Suprapubic skin (tissue), 4 donors: ENCODE results near the gene TRIM31. TPM values are rescaled to one million over a fixed set of nuclear protein-coding genes. Genes with fewer than 3 reads are reported as not detected.

ENCODE experiments used
- DNase-seq, 2 donors: peaks; one replicate each; pipeline ENCODE4 v3.0.0-alpha.2; 2019; ENCODE audit warnings: low spot score in 2 of 2
- H3K27ac ChIP-seq: fragments of 200-600 bp; sonication (generic); one replicate; pipeline ENCODE4 v1.5.1; 2019
- H3K27me3 ChIP-seq: fragments of 200-600 bp; sonication (generic); one replicate; pipeline ENCODE4 v1.5.1; 2019
- H3K36me3 ChIP-seq: fragments of 200-600 bp; sonication (generic); one replicate; pipeline ENCODE4 v1.5.1; 2019
- H3K4me1 ChIP-seq: fragments of 200-600 bp; sonication (generic); one replicate; pipeline ENCODE4 v1.5.1; 2019
- H3K4me3 ChIP-seq: fragments of 200-600 bp; sonication (generic); one replicate; pipeline ENCODE4 v1.5.1; 2019; ENCODE audit warnings: mild to moderate bottlenecking
- H3K9me3 ChIP-seq: fragments of 200-600 bp; sonication (generic); one replicate; pipeline ENCODE4 v1.5.1; 2019
- EP300 ChIP-seq: sonication (generic); formaldehyde crosslinking; IDR thresholded peaks from one replicate; pipeline ENCODE4 v1.6.1; 2017; ENCODE audit warnings: antibody characterized with exemption
- POLR2A ChIP-seq, 2 donors: fragments of 450-650 bp; IDR thresholded peaks; one replicate each; pipeline ENCODE4 v1.6.1; 2017; ENCODE audit warnings: antibody characterized with exemption in 2 of 2, mild to moderate bottlenecking in 2 of 2, moderate library complexity in 2 of 2
- POLR2AphosphoS5 ChIP-seq, 3 donors: sonication (generic); formaldehyde crosslinking; IDR thresholded peaks; one replicate each; pipeline ENCODE4 v1.6.1; 2017; ENCODE audit warnings: antibody characterized with exemption in 3 of 3
- WGBS: methylation state at CpG from one replicate; pipeline ENCODE4 v1.1.5; 2018; 5-methylcytosine and 5-hydroxymethylcytosine counted together
- total RNA-seq, 4 donors: library from RNA; depleted of rRNA; stranded (reverse); fragments of >200 nt; gene quantifications; one replicate each; pipeline ENCODE4 v1.1.0, GENCODE V29; 2016
- TF ChIP-seq, protein P1 (sequence below), 2 donors: fragments of 200-600 bp in 1 of 2; fragments of 450-650 bp in 1 of 2; sonication (generic) in 1 of 2; IDR thresholded peaks; one replicate each; pipeline ENCODE4 v1.5.1; 2016 to 2019; ENCODE audit warnings: antibody characterized with exemption in 2 of 2, mild to moderate bottlenecking in 1 of 2, moderate library complexity in 1 of 2

The TRIM31 gene
- total RNA-seq, 4 donors from 2014 or later = 0.57 TPM; not detected in 3

DNA sequence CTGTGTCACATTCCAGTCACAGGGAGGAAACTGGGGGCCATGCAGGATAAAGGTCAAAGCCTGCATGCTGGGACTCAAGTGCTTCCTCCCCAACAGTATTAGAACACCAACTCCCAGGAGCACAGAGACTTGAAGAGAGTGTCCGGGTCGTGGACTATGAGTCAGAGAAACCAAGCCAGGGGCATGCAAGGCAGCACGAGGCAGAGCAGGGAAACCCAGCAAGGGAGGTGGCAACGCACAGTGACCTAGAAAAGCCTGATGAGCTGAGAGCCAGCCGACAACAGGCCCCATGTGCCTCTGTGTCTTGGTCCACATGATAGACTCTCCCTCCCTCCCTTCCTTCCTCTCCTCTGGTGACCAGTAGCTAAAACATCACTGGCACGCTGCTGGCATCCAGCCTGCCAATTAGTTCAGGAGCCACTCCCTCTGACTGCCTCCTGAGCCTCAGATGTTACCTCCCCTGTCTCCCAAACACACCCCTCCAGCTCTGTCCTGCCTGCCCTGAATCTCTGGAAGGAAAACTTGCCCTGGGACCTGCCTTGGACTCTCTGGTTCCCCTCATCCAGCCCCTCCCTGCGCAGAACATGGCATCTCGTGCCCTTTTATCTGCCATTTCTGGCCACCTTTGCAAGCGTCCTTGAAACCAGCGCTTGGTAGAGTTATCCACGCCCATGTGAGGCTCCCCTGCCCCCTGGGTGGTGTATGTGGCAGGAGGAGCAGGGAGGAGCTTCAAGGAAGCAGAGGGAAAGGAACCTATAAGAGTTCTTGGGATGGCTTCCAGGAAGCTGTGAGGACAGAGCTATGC is 21.1 kb downstream of the TRIM31 start:
- TF ChIP-seq POLR2A (IDR thresholded peaks at IDR 0.05) (no peak), POLR2AphosphoS5 (IDR thresholded peaks at IDR 0.05) (no peak), EP300 (no peak)
- TF ChIP-seq, protein P1, sequence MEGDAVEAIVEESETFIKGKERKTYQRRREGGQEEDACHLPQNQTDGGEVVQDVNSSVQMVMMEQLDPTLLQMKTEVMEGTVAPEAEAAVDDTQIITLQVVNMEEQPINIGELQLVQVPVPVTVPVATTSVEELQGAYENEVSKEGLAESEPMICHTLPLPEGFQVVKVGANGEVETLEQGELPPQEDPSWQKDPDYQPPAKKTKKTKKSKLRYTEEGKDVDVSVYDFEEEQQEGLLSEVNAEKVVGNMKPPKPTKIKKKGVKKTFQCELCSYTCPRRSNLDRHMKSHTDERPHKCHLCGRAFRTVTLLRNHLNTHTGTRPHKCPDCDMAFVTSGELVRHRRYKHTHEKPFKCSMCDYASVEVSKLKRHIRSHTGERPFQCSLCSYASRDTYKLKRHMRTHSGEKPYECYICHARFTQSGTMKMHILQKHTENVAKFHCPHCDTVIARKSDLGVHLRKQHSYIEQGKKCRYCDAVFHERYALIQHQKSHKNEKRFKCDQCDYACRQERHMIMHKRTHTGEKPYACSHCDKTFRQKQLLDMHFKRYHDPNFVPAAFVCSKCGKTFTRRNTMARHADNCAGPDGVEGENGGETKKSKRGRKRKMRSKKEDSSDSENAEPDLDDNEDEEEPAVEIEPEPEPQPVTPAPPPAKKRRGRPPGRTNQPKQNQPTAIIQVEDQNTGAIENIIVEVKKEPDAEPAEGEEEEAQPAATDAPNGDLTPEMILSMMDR (IDR thresholded peaks at IDR 0.05) = no peak
- 35% methylated on average over 11 of the region's 11 CpGs for WGBS
- DNase-seq = peak in 1 of 2 donors; percentile 72
- peaks cover 20% of the 10 kb centered on the region for H3K27me3 ChIP-seq
- H3K27ac ChIP-seq = peak overlapping the region; percentile 25
- H3K4me1 ChIP-seq = peaks cover 13% of the 10 kb centered on the region
- no peaks in the 10 kb centered on the region for H3K9me3 ChIP-seq
- H3K36me3 ChIP-seq = no peaks in the 10 kb centered on the region
- no peak overlapping the region for H3K4me3 ChIP-seq

DNA sequence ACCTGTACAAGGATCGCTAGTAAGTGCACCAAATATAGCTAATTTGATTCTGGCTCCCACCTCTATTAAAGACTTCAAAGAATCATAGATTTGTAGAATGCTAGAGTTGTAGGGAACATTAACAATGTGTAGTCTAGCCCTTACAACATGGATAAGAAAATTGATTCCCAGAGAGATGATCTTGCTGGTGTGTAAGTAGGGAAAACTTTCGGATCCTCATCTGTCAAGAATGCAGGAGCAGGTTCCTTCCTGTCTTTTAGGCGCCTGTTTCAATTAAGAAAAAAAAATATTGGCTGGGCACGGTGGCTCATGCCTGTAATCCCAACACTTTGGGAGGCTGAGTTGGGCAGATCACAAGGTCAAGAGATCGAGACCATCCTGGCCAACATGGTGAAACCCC is 25.0 kb downstream of the TRIM31 start:
- no peak overlapping the region for H3K27ac ChIP-seq
- H3K4me3 ChIP-seq = no peak overlapping the region
- no peaks in the 10 kb centered on the region for H3K9me3 ChIP-seq
- H3K36me3 ChIP-seq = no peaks in the 10 kb centered on the region
- WGBS = 56% methylated on average over 5 of the region's 5 CpGs
- peaks cover 13% of the 10 kb centered on the region for H3K27me3 ChIP-seq
- no peak for TF ChIP-seq EP300
- TF ChIP-seq POLR2AphosphoS5 (IDR thresholded peaks at IDR 0.05) = no peak
- TF ChIP-seq, protein P1 (IDR thresholded peaks at IDR 0.05) = no peak
- TF ChIP-seq POLR2A (IDR thresholded peaks at IDR 0.05) = no peak
- no peak for DNase-seq
- peaks cover 13% of the 10 kb centered on the region for H3K4me1 ChIP-seq

DNA sequence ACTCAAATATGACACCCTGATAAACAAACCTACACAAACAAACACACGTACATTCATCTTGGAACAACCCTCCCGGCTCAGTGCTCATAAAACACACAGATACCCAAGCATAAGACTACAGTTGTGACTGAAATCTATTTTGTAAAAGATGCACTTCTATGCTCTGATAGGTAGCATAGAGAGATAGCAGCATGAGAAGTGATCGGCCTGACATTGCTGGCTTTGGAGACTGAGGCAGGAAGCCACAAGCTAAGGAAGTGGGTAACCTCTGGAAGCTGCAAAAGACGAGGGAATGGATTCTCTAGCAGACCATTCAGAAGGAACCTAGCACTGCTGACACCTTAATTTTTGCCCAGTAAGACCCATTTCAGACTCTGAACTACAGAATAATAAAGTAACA is 35.7 kb downstream of the TRIM31 start:
- no peak for DNase-seq
- H3K36me3 ChIP-seq = no peaks in the 10 kb centered on the region
- no peaks in the 10 kb centered on the region for H3K9me3 ChIP-seq
- H3K27ac ChIP-seq = no peak overlapping the region
- TF ChIP-seq, protein P1 (IDR thresholded peaks at IDR 0.05) = no peak
- TF ChIP-seq POLR2A (IDR thresholded peaks at IDR 0.05) (no peak), EP300 (no peak), POLR2AphosphoS5 (IDR thresholded peaks at IDR 0.05) (no peak)
- 49% methylated on average over 4 of the region's 4 CpGs for whole genome bisulfite sequencing
- no peak overlapping the region for H3K4me3 ChIP-seq
- peaks cover 32% of the 10 kb centered on the region for H3K4me1 ChIP-seq
- peaks cover 32% of the 10 kb centered on the region for H3K27me3 ChIP-seq

DNA sequence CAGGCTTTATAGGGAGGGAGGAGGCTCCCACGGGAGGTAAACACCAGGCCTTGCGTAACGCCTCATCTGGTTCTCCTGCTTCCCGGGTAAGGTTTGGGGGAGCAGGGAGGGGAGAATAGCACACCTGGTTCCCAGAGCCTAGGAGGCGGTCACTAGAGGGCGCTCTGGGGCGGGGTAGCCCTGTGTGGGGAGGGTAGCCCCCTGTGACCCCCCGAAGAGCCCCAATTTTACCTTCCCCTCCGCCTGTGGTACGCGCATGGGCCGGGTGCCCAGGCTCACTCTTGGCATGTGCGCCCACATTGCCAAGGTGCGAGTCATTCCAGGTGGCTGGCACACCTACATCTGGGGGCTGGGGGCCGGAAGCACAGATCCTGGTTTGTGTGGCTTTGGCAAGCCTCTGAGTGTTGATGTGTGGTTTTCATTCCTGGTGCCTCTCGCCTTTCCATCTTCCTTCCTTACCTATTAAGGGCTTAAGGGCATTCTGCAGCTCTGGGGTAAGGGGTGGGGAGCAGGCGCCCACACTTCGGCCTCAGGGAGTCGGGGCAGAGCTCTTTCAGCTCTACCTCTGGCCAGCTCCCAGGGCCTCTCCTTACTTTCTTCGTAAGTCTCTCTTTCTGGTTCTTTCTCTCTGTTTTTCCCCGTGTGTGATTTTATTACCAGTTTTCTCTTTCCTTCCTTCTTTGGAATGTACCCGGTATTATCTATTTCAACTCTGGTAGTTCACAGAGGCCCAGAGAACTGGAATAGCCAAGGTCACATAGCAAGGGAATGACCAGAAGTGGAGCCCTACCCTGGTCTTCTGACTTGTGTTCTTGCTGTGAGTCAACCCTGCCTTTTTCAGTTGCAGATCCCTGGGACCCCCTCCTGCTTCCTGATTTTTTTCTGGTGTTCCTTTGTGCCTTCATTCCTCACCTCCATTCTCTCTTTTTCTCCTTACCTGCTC is 36.8 kb downstream of the TRIM31 start:
- H3K27ac ChIP-seq = peak overlapping the region; percentile 89
- H3K36me3 ChIP-seq = peaks cover 4% of the 10 kb centered on the region
- TF ChIP-seq POLR2A (IDR thresholded peaks at IDR 0.05) (no peak), EP300 (no peak), POLR2AphosphoS5 (IDR thresholded peaks at IDR 0.05) (peak in 1 of 3 donors; percentile 45)
- TF ChIP-seq, protein P1 (IDR thresholded peaks at IDR 0.05) = peak in 1 of 2 donors; percentile 49
- WGBS = 17% methylated on average over 21 of the region's 22 CpGs
- peaks cover 33% of the 10 kb centered on the region for H3K27me3 ChIP-seq
- peaks cover 39% of the 10 kb centered on the region for H3K4me1 ChIP-seq
- DNase-seq = peak in 1 of 2 donors; percentile 80
- H3K4me3 ChIP-seq = peak overlapping the region; percentile 65
- H3K9me3 ChIP-seq = no peaks in the 10 kb centered on the region
